HFF-Myc (cell line): ENCODE data around the gene IFT25.

Experiments used
- DNase-seq: peaks from one replicate; pipeline ENCODE4 v3.0.0-alpha.2; 2011; ENCODE audit warnings: low read depth; ENCODE audit errors: extremely low read depth
- H3K4me3 ChIP-seq: replicated peaks from 2 replicates; pipeline ENCODE4 v1.5.1; 2011; ENCODE audit warnings: low read depth, mild to moderate bottlenecking, control low read depth, low read length
- CTCF ChIP-seq: IDR thresholded peaks from 2 replicates; pipeline ENCODE4 v1.5.1; 2012; ENCODE audit warnings: mild to moderate bottlenecking, low read depth, low read length, control low read depth; ENCODE audit errors: missing control alignments

The IFT25 gene

GRCh38 chr1:53967409-53968124, 22.1 kb upstream of the IFT25 start:
- TF ChIP-seq CTCF, result no peak

GRCh38 chr1:53966794-53967193, 21.3 kb upstream of the IFT25 start:
- no peak for DNase-seq
- H3K4me3 ChIP-seq, result no peak overlapping the region
- TF ChIP-seq CTCF, result no peak

More at GRCh38 chr1:53967409-53968124, 22.1 kb upstream of the IFT25 start:
- no peak overlapping the region for H3K4me3 ChIP-seq
- DNase-seq, result no peak

- DNase-seq, result no peak
- no peak for TF ChIP-seq CTCF
- H3K4me3 ChIP-seq, result no peak overlapping the region
Observed at GRCh38 chr1:53964109-53964508, 18.6 kb upstream of the IFT25 start.

GRCh38 chr1:53963460-53963859, 18.0 kb upstream of the IFT25 start:
- no peak for DNase-seq
- TF ChIP-seq CTCF, result no peak

GRCh38 chr1:53962395-53962794, 16.9 kb upstream of the IFT25 start:
- no peak for TF ChIP-seq CTCF
- no peak overlapping the region for H3K4me3 ChIP-seq
- no peak for DNase-seq

More at GRCh38 chr1:53963460-53963859, 18.0 kb upstream of the IFT25 start:
- no peak overlapping the region for H3K4me3 ChIP-seq

GRCh38 chr1:53959664-53960250, 14.3 kb upstream of the IFT25 start:
- DNase-seq, result no peak

More at GRCh38 chr1:53959664-53960250, 14.3 kb upstream of the IFT25 start:
- TF ChIP-seq CTCF, result peak; percentile 38
- no peak overlapping the region for H3K4me3 ChIP-seq
